ENCODE results near the gene ING5. TPM values are rescaled to one million over a fixed set of nuclear protein-coding genes. Genes with fewer than 3 reads are reported as not detected.

Gene ING5
- total RNA-seq, 2 experiments from 2014 or later: 51.2 to 51.3 TPM

DNA sequence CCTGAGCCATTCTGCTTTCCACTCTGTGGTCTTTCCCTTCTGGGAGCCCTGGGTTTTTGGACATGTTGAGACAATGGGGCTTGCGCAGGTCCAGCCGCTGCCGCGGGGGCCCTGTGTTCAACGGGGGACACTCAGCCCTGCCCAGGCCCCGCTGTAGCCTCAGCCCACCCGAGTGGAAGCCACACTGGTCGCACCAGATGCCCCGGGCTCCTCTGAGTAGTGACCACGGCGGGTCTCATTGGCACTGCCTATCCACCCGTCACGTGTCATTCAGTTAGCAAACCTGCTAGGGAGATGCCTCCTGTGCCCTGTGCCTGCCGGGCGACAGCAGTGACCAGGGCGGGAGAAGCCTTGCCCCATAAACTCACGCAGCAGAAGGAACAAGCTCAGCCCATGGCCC, 51.7 kb downstream of the ING5 start:
- intact Hi-C loops (cut with DNase I, micrococcal nuclease): no loop called here
- H3K36me3 ChIP-seq (ENCODE audit: insufficient read depth, low read length): peaks cover 46% of the 10 kb centered on the region
- peaks cover 6% of the 10 kb centered on the region for H3K4me1 ChIP-seq (ENCODE audit: insufficient read depth, low read length)
- no peak for DNase-seq
- Mint-ChIP-seq H3K27me3 (no peaks in the 10 kb centered on the region), H3K36me3 (ENCODE audit: low read depth) (peaks cover 37% of the 10 kb centered on the region), H3K9me3 (no peaks in the 10 kb centered on the region), H3K4me3 (no peak overlapping the region), H3K27ac (no peak overlapping the region), H3K4me1 (ENCODE audit: low read depth) (no peaks in the 10 kb centered on the region)
- H3K4me3 ChIP-seq (ENCODE audit: low read length): no peak overlapping the region
- no peaks in the 10 kb centered on the region for H3K9me3 ChIP-seq (ENCODE audit: control insufficient read depth in 1 of 2, insufficient read depth in 1 of 2, low read length in 2 of 2)
- ATAC-seq (ENCODE audit: poor library complexity): no peak
- TF ChIP-seq, protein P1, sequence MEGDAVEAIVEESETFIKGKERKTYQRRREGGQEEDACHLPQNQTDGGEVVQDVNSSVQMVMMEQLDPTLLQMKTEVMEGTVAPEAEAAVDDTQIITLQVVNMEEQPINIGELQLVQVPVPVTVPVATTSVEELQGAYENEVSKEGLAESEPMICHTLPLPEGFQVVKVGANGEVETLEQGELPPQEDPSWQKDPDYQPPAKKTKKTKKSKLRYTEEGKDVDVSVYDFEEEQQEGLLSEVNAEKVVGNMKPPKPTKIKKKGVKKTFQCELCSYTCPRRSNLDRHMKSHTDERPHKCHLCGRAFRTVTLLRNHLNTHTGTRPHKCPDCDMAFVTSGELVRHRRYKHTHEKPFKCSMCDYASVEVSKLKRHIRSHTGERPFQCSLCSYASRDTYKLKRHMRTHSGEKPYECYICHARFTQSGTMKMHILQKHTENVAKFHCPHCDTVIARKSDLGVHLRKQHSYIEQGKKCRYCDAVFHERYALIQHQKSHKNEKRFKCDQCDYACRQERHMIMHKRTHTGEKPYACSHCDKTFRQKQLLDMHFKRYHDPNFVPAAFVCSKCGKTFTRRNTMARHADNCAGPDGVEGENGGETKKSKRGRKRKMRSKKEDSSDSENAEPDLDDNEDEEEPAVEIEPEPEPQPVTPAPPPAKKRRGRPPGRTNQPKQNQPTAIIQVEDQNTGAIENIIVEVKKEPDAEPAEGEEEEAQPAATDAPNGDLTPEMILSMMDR (IDR thresholded peaks at IDR 0.05): no peak
- ChIA-PET POLR2A (no interaction called here), CTCF (no interaction called here)
- H3K27ac ChIP-seq (ENCODE audit: low read depth in 1 of 2, low read length in 2 of 2): no peak overlapping the region
- H3K27me3 ChIP-seq (ENCODE audit: control insufficient read depth in 1 of 2, insufficient read depth in 2 of 2, low read length in 2 of 2): no peaks in the 10 kb centered on the region

DNA sequence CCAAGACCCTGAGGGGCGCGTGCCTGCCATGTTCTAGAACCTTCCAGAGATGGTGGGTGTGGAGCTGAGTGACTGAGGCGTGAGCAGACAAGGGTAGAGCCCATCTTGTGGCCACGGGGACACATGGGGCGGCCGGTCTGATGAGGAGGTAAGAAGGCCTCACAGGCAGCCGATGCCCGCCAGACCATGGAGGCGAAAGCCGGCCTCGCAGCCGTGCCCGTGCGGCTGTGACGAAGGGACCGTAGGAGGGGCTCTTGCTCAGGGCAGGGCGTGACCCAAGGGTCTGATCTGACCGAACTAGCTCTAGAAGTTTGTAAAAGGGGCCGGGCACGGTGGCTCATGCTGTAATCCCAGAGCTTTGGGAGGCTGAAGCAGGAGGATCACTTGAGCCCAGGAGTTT, 52.2 kb downstream of the ING5 start:
- TF ChIP-seq, protein P1 (IDR thresholded peaks at IDR 0.05): no peak
- intact Hi-C loops (cut with DNase I, micrococcal nuclease): no loop called here
- Histone ChIP-seq H3K9me3 (ENCODE audit: control insufficient read depth in 1 of 2, insufficient read depth in 1 of 2, low read length in 2 of 2) (no peaks in the 10 kb centered on the region), H3K36me3 (ENCODE audit: insufficient read depth, low read length) (peaks cover 46% of the 10 kb centered on the region), H3K4me3 (ENCODE audit: low read length) (no peak overlapping the region), H3K27ac (ENCODE audit: low read depth in 1 of 2, low read length in 2 of 2) (no peak overlapping the region), H3K27me3 (ENCODE audit: control insufficient read depth in 1 of 2, insufficient read depth in 2 of 2, low read length in 2 of 2) (no peaks in the 10 kb centered on the region), H3K4me1 (ENCODE audit: insufficient read depth, low read length) (peaks cover 12% of the 10 kb centered on the region)
- Mint-ChIP-seq H3K4me1 (ENCODE audit: low read depth) (no peaks in the 10 kb centered on the region), H3K36me3 (ENCODE audit: low read depth) (peaks cover 33% of the 10 kb centered on the region), H3K4me3 (no peak overlapping the region), H3K27ac (no peak overlapping the region), H3K27me3 (no peaks in the 10 kb centered on the region), H3K9me3 (no peaks in the 10 kb centered on the region)
- POLR2A ChIA-PET: interaction anchor here (0.6 kb wide), 1 partner anchor 32 kb away, joined by 3 read pairs; no protein-coding TSS in a partner anchor
- CTCF ChIA-PET: no interaction called here
- ATAC-seq (ENCODE audit: poor library complexity) (no peak), DNase-seq (no peak)

DNA sequence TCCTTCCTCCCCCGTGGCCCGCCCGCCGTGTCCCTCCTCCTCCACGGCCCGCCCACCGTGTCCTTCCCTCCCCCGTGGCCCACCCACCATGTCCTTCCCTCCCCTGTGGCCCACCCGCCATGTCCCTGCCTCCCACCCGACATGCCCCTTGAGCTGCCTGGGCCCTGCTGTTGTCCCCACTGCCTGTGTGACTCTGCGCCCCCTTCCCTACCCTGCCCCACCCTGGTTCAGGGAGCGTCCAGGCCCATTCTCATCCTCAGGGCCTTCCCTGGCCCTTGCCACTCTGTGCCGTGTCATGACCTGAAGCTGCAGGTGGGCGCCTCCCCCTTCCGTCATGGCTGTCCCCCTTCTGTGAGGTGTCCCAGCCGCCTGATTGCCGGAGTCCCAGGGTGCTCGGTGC, 53.3 kb downstream of the ING5 start:
- no peak overlapping the region for H3K27ac ChIP-seq (ENCODE audit: low read depth in 1 of 2, low read length in 2 of 2)
- TF ChIP-seq, protein P1 (IDR thresholded peaks at IDR 0.05): no peak
- Mint-ChIP-seq H3K27me3 (no peaks in the 10 kb centered on the region), H3K9me3 (no peaks in the 10 kb centered on the region), H3K27ac (no peak overlapping the region), H3K36me3 (ENCODE audit: low read depth) (peaks cover 33% of the 10 kb centered on the region), H3K4me3 (no peak overlapping the region), H3K4me1 (ENCODE audit: low read depth) (no peaks in the 10 kb centered on the region)
- H3K36me3 ChIP-seq (ENCODE audit: insufficient read depth, low read length): peaks cover 40% of the 10 kb centered on the region
- H3K27me3 ChIP-seq (ENCODE audit: control insufficient read depth in 1 of 2, insufficient read depth in 2 of 2, low read length in 2 of 2): no peaks in the 10 kb centered on the region
- POLR2A ChIA-PET: no interaction called here
- H3K4me3 ChIP-seq (ENCODE audit: low read length): no peak overlapping the region
- H3K9me3 ChIP-seq (ENCODE audit: control insufficient read depth in 1 of 2, insufficient read depth in 1 of 2, low read length in 2 of 2): peaks cover 0 to 5% of the 10 kb centered on the region in 2 experiments
- intact Hi-C loops (cut with DNase I, micrococcal nuclease): no loop called here
- DNase-seq (no peak), ATAC-seq (ENCODE audit: poor library complexity) (no peak)
- CTCF ChIA-PET: no interaction called here
- peaks cover 20% of the 10 kb centered on the region for H3K4me1 ChIP-seq (ENCODE audit: insufficient read depth, low read length)

Measured in CD4-positive, alpha-beta T cell (primary cell).